GM13977 (cell line): ENCODE data around the gene WDR88.
"Not testable (repeated sequence)": the region's sequence is repeated elsewhere in the genome, so short reads cannot be mapped to it uniquely, and the experiment has no call there.

Source experiments
- DNase-seq: peaks from one replicate; pipeline ENCODE4 v3.0.0; 2012; ENCODE audit warnings: low spot score
- in situ Hi-C: fragments of 300-500 bp; cut with MboI; formaldehyde crosslinking; loops from one replicate; pipeline ENCODE4 v1.12.0; 2022; ENCODE audit warnings: low sequenced_read_pairs, low pct_unique_long_range_greater_than_20kb, mixed read lengths, inconsistent platforms; ENCODE audit not compliant: unreplicated experiment
- TF ChIP-seq, protein P1 (sequence below): IDR thresholded peaks from 2 replicates; pipeline ENCODE4 v1.5.1; 2012; ENCODE audit warnings: mild to moderate bottlenecking, control low read depth; ENCODE audit not compliant: insufficient read depth; ENCODE audit errors: extremely low read depth, missing control alignments

Gene WDR88

DNA sequence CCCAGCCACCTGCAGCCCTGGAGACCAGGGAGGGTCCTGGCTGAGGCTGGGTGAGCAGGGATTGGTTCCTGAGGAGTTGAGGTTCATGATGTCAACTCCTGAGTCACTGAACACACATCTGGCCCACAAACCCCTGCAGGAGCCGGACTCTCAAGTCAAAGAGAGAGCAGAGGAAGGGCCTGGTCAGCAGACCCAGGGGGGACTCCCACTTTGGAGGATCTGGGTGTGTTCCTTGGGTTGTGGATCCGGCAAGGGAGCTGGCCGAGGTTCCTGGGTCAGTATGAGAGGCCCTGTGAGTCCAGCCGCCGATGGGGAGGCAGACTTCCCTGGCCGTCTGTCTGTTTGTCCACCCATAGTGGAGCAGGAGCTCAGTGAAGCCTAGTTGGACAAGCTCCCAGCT lies 89.7 kb downstream of the WDR88 start:
- TF ChIP-seq, protein P1, sequence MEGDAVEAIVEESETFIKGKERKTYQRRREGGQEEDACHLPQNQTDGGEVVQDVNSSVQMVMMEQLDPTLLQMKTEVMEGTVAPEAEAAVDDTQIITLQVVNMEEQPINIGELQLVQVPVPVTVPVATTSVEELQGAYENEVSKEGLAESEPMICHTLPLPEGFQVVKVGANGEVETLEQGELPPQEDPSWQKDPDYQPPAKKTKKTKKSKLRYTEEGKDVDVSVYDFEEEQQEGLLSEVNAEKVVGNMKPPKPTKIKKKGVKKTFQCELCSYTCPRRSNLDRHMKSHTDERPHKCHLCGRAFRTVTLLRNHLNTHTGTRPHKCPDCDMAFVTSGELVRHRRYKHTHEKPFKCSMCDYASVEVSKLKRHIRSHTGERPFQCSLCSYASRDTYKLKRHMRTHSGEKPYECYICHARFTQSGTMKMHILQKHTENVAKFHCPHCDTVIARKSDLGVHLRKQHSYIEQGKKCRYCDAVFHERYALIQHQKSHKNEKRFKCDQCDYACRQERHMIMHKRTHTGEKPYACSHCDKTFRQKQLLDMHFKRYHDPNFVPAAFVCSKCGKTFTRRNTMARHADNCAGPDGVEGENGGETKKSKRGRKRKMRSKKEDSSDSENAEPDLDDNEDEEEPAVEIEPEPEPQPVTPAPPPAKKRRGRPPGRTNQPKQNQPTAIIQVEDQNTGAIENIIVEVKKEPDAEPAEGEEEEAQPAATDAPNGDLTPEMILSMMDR = no peak
- no peak for DNase-seq
- in situ Hi-C loops = no loop called here

DNA sequence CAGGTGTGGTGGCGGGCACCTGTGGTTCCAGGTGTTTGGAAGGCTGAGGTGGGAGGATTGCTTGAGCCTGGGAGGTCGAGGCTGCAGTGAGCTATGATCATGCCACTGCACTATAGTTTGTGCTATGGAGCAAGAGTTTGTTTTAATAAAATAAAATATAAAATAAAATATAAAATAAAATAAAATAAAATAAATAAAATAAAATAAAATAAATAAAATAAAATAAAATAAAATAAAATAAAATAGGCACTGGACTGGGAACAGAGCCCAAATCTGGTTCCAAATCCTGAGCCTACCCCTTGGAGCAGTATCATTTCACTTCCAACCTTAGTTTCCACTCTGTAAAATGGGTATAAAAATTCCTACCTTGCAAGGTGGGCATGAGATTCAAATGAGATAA lies 90.3 kb downstream of the WDR88 start:
- in situ Hi-C loops, DNase-seq: not testable (repeated sequence)

DNA sequence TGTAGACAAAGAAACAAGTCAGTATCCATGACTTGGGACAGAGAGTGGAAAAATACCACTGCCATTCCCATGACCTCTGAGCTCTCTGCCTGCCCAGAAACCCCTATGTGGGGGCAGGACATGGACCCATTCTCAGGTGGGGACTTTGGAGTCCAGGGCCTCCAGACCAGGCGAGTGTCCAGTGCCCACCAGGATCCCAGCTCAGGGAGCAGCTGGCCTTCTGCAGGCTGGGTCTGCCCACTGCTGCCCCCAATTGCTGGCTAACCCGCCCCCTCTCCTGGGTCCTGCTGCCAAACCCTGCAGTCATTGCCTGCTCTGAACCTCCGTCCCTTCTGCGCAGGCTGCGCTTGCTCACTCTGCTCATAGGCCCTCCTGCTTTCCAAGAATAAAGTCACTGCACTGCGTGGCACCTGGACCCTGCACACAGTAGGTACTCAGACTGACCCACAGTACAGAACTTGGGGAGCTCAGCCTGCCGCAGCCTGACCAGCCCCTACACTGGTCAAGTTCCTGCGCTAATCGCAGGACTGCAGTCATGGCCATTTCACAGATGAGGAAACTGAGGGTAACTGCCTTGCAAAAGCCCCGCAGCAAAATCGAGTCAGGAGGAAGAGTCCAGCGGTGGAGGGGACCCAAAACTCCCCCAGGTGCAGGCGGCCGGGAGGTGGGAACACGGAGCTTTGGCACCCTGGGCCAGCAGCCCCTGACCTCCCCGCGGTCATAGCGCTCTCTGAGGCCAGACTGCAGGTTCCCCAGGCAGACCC lies 93.0 kb downstream of the WDR88 start:
- in situ Hi-C loops = no loop called here

More for the DNA sequence above, 93.0 kb downstream of the WDR88 start:
- no peak for DNase-seq
- TF ChIP-seq, protein P1 = no peak
